Osteoblast (primary cell): ENCODE measurements around the gene CKMT2. TPM values are rescaled to one million over a fixed set of nuclear protein-coding genes. Genes with fewer than 3 reads are reported as not detected.

Experiments used
- DNase-seq: peaks from one replicate; pipeline ENCODE4 v3.0.0; 2011; ENCODE audit warnings: low spot score, mixed read lengths; ENCODE audit not compliant: insufficient read length; ENCODE audit errors: missing footprints
- H2AFZ ChIP-seq: 2 replicates; pipeline ENCODE4 v1.6.0; 2011; ENCODE audit warnings: mild to moderate bottlenecking, low read length
- H3K27ac ChIP-seq: 2 replicates; pipeline ENCODE4 v1.5.1; 2011; ENCODE audit warnings: mild to moderate bottlenecking, low read depth, low read length, moderate library complexity
- H3K27me3 ChIP-seq: 2 replicates; pipeline ENCODE4 v1.6.0; 2012; ENCODE audit warnings: mild to moderate bottlenecking, control low read depth, inconsistent platforms, low read length, moderate library complexity; ENCODE audit not compliant: insufficient read depth
- H3K36me3 ChIP-seq: 2 replicates; pipeline ENCODE4 v1.5.1; 2011; ENCODE audit warnings: mild to moderate bottlenecking, low read length, control low read depth, moderate library complexity; ENCODE audit not compliant: insufficient read depth
- H3K4me1 ChIP-seq: 2 replicates; pipeline ENCODE4 v1.5.1; 2011; ENCODE audit warnings: mild to moderate bottlenecking, low read length, control low read depth, moderate library complexity; ENCODE audit not compliant: insufficient read depth
- H3K4me2 ChIP-seq: 2 replicates; pipeline ENCODE4 v1.6.0; 2011; ENCODE audit warnings: mild to moderate bottlenecking, low read length; ENCODE audit not compliant: insufficient read depth
- H3K4me3 ChIP-seq: fragments of 200-600 bp; sonication (generic); 3 replicates; pipeline ENCODE4 v1.5.1; 2012; ENCODE audit warnings: mild to moderate bottlenecking, low read length, inconsistent platforms; ENCODE audit not compliant: insufficient read depth
- H3K79me2 ChIP-seq: 2 replicates; pipeline ENCODE4 v1.6.0; 2012; ENCODE audit warnings: mild to moderate bottlenecking, low read length, control low read depth, inconsistent platforms; ENCODE audit not compliant: insufficient read depth
- H3K9me3 ChIP-seq: 2 replicates; pipeline ENCODE4 v1.5.1; 2011; ENCODE audit warnings: low read depth, low read length, control low read depth
- H4K20me1 ChIP-seq: 2 replicates; pipeline ENCODE4 v1.6.0; 2012; ENCODE audit warnings: mild to moderate bottlenecking, low read length, control low read depth; ENCODE audit not compliant: insufficient read depth
- total RNA-seq: library from RNA; depleted of rRNA; stranded (reverse); fragments of >200 nt; gene quantifications from 2 replicates; pipeline ENCODE4 v1.2.3, GENCODE V29; 2012
- TF ChIP-seq, protein P1 (sequence below): IDR thresholded peaks from 2 replicates; pipeline ENCODE4 v1.5.1; 2011; ENCODE audit warnings: mild to moderate bottlenecking, low read depth, low read length, moderate library complexity; ENCODE audit errors: extremely low read depth

CKMT2 gene
- total RNA-seq, 1 donor = 1.4 TPM

DNA sequence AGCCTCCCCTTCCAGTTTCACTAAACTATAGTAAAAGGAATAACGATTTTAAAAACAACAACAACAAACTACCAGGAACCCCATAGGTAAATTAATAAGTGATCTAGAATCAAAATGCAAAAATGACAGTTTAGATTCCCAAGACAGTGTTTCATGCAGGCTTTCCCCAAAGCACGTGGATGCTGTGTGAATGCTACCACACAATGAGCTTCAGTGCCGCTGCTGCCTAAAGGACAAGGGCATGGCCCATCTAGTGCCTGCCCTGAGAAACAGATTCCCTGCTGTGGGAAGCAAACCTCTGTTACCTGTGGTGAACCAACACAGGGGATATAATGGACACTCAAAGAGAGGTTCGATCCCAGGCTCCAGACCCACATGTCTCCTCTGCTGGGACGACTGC, 23.7 kb upstream of the CKMT2 start:
- H4K20me1 ChIP-seq = no peaks in the 10 kb centered on the region
- H3K9me3 ChIP-seq = no peaks in the 10 kb centered on the region
- no peak overlapping the region for H3K27ac ChIP-seq
- TF ChIP-seq, protein P1, sequence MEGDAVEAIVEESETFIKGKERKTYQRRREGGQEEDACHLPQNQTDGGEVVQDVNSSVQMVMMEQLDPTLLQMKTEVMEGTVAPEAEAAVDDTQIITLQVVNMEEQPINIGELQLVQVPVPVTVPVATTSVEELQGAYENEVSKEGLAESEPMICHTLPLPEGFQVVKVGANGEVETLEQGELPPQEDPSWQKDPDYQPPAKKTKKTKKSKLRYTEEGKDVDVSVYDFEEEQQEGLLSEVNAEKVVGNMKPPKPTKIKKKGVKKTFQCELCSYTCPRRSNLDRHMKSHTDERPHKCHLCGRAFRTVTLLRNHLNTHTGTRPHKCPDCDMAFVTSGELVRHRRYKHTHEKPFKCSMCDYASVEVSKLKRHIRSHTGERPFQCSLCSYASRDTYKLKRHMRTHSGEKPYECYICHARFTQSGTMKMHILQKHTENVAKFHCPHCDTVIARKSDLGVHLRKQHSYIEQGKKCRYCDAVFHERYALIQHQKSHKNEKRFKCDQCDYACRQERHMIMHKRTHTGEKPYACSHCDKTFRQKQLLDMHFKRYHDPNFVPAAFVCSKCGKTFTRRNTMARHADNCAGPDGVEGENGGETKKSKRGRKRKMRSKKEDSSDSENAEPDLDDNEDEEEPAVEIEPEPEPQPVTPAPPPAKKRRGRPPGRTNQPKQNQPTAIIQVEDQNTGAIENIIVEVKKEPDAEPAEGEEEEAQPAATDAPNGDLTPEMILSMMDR = no peak
- H3K4me1 ChIP-seq = no peaks in the 10 kb centered on the region
- H3K4me2 ChIP-seq = no peak overlapping the region
- H2AFZ ChIP-seq = no peak overlapping the region
- no peaks in the 10 kb centered on the region for H3K27me3 ChIP-seq
- H3K36me3 ChIP-seq = no peaks in the 10 kb centered on the region
- no peak overlapping the region for H3K4me3 ChIP-seq
- DNase-seq = no peak
- no peaks in the 10 kb centered on the region for H3K79me2 ChIP-seq

DNA sequence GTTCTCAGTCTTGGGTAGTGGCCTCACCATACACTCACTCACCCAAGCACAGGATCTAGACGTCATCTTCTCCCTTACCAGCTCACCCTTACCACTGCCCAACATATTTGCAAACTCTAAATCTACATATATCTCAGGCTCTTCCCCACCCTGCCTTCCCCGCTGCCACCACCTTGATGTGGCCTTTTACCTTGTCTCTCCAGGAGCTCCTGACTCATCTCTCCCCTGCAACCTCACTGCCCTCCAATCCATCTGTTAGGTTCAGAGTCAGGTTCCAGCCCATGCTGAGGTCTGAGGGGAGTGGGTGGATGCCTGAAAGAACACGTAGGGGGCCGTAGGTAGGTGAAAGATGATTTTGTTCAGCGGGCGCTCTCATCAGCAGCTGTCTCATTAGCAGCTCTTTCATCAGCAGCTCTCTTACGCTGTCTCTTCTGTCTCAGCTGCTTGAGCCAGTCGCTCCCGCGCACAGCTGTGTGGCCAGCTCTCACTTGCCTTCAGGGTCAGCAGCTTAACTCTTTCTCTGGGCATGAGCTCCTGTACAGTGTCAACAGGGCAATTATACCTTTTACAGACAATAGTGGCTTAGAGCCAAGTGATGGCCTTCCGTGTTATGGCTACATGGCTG, 23.1 kb upstream of the CKMT2 start:
- TF ChIP-seq, protein P1 = no peak
- H3K36me3 ChIP-seq = no peaks in the 10 kb centered on the region
- no peak overlapping the region for H3K4me3 ChIP-seq
- H4K20me1 ChIP-seq = no peaks in the 10 kb centered on the region
- H3K27ac ChIP-seq = no peak overlapping the region
- H3K27me3 ChIP-seq = no peaks in the 10 kb centered on the region
- H2AFZ ChIP-seq = no peak overlapping the region
- no peaks in the 10 kb centered on the region for H3K79me2 ChIP-seq
- no peaks in the 10 kb centered on the region for H3K9me3 ChIP-seq
- DNase-seq = no peak
- no peaks in the 10 kb centered on the region for H3K4me1 ChIP-seq
- H3K4me2 ChIP-seq = no peak overlapping the region

DNA sequence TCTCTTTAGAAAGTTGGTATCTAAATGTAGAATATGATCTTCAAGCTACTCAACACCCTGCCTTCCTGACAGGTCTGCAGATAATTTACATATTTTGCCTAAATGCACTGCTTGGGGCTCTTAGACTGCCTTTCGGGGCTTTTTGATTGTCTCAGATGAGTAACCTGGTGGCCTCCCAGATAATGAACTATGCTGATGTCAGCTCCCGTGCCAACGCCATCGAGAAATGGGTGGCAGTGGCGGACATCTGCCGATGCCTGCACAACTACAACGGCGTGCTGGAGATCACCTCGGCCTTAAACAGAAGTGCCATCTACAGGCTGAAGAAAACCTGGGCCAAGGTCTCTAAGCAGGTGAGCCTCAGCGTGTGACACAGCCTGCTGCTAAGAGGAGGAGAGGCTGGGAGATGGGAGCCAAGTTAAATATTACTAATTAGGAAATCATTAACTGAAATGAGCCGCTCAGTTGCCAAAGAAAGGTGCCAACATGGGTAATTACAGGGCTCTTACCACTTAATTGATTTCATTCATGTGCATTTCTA, 20.8 kb upstream of the CKMT2 start:
- Histone ChIP-seq H3K27ac (no peak overlapping the region), H2AFZ (no peak overlapping the region), H3K4me2 (no peak overlapping the region), H3K4me3 (no peak overlapping the region), H3K9me3 (no peaks in the 10 kb centered on the region), H3K4me1 (no peaks in the 10 kb centered on the region), H3K79me2 (no peaks in the 10 kb centered on the region), H4K20me1 (no peaks in the 10 kb centered on the region), H3K27me3 (no peaks in the 10 kb centered on the region), H3K36me3 (no peaks in the 10 kb centered on the region)
- TF ChIP-seq, protein P1 = no peak
- no peak for DNase-seq

DNA sequence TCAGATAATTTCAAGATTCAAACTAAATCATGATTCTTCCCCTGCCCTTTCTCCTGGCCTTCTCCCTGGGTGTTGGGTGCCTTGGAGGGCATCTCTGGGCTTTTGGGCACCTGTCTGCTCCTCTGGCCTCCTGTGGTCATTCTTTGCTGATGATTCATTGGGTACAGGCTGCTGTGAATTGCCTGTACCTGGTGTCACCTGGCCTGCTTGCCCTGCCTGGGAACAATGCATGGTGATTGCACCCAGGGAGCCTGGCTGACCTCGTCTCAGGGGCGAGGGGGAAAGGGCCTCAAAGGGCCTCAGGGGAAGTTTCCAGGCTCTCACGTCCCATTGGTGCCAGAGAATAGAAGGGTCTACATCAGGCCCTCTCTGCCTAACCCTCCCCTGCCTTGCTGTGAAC, 20.1 kb upstream of the CKMT2 start:
- H3K9me3 ChIP-seq = no peaks in the 10 kb centered on the region
- no peaks in the 10 kb centered on the region for H3K4me1 ChIP-seq
- H3K4me2 ChIP-seq = no peak overlapping the region
- no peaks in the 10 kb centered on the region for H4K20me1 ChIP-seq
- H2AFZ ChIP-seq = no peak overlapping the region
- no peaks in the 10 kb centered on the region for H3K27me3 ChIP-seq
- no peaks in the 10 kb centered on the region for H3K79me2 ChIP-seq
- H3K36me3 ChIP-seq = no peaks in the 10 kb centered on the region
- TF ChIP-seq, protein P1 = no peak
- DNase-seq = no peak
- no peak overlapping the region for H3K4me3 ChIP-seq
- no peak overlapping the region for H3K27ac ChIP-seq
